ENCODE measurements around the gene ELF5.

DNA sequence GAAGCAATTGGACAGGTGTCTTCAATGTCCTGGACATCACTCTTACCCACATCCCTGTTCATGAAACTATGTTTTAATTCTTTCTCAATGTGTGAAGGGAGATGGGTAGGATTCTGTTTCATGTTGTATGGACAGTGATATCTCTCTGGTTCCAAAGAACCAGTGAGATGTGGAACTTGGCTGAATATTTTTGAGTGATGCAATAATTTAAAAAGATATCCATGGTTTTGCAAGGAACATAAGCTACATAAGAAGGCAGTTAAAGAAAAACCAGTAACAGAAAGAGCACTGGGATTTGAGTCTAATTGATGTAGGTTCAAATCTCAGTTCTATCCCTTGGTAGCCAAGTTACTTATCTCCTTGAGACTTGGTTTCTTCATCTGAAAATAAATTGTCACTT is 7.7 kb upstream of the ELF5 start:
- TF ChIP-seq CTCF (conservative IDR thresholded peaks at IDR 0.05) (no peak), EZH2 (IDR thresholded peaks at IDR 0.05; ENCODE audit: low read depth) (no peak)

Measured in PC-9 (cell line).